DOHH2 (cell line): ENCODE results near the gene SMIM30.

Source experiments
- CTCF ChIP-seq: fragments of 200-600 bp; sonication (generic); IDR thresholded peaks from one replicate; pipeline ENCODE4 v1.5.1; 2014; ENCODE audit warnings: antibody characterized with exemption, mild to moderate bottlenecking, low read depth, low read length; ENCODE audit not compliant: poor library complexity, severe bottlenecking
- EZH2phosphoT487 ChIP-seq: fragments of 200-600 bp; sonication (generic); IDR thresholded peaks from 2 replicates; pipeline ENCODE4 v1.6.1; 2017; ENCODE audit warnings: borderline replicate concordance, mild to moderate bottlenecking, antibody characterized with exemption, low read length, moderate library complexity, mixed read lengths

GRCh38 chr7:113158756-113159155 lies 40.4 kb upstream of the SMIM30 start:
- no peak for TF ChIP-seq CTCF
- no peak for TF ChIP-seq EZH2phosphoT487
